ENCODE data around the gene CCDC127.

DNA sequence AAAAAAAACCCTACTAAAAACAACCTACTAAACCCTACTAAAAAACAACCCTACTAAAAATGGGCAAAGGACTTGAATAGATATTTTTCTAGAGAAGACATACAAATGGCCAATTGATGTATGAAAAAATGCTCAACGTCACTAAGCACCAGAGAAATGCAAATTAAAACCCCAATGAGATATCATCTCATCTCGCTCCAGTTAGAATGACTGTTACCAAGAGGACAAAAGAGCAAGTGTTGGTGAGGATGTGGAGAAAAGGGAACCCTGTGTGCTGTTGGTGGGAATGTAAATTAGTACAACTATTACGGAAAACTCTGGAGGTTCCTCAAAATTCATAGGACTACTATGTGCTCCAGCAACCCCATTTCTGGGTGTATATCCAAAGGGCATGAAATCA lies 10.9 kb upstream of the CCDC127 start:
- TF ChIP-seq, protein P1, sequence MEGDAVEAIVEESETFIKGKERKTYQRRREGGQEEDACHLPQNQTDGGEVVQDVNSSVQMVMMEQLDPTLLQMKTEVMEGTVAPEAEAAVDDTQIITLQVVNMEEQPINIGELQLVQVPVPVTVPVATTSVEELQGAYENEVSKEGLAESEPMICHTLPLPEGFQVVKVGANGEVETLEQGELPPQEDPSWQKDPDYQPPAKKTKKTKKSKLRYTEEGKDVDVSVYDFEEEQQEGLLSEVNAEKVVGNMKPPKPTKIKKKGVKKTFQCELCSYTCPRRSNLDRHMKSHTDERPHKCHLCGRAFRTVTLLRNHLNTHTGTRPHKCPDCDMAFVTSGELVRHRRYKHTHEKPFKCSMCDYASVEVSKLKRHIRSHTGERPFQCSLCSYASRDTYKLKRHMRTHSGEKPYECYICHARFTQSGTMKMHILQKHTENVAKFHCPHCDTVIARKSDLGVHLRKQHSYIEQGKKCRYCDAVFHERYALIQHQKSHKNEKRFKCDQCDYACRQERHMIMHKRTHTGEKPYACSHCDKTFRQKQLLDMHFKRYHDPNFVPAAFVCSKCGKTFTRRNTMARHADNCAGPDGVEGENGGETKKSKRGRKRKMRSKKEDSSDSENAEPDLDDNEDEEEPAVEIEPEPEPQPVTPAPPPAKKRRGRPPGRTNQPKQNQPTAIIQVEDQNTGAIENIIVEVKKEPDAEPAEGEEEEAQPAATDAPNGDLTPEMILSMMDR (IDR thresholded peaks at IDR 0.05) = no peak
- no peak for TF ChIP-seq POLR2A (IDR thresholded peaks at IDR 0.05)
